Effector memory CD8-positive, alpha-beta T cell (primary cell): ENCODE results near the gene SLPI.

Source experiments
- ATAC-seq: fragments of 150-1000 bp; cut with Tn5 transposase; replicated peaks from 2 replicates; pipeline ENCODE4 v1.10.0; 2021; ENCODE audit warnings: mild to moderate bottlenecking, moderate library complexity
- DNase-seq, 3 experiments: peaks; one replicate each; pipeline ENCODE4 v3.0.0; 2021
- H3K27ac Mint-ChIP-seq, 2 donors: one replicate each; pipeline ENCODE4 v1.8.0; 2022; ENCODE audit warnings: mild to moderate bottlenecking in 2 of 2, mixed read lengths in 2 of 2, moderate library complexity in 2 of 2
- H3K27me3 Mint-ChIP-seq, 2 donors: one replicate each; pipeline ENCODE4 v1.8.0; 2022; ENCODE audit warnings: mixed read lengths in 2 of 2
- H3K36me3 Mint-ChIP-seq: one replicate; pipeline ENCODE4 v1.8.0; 2022; ENCODE audit warnings: mild to moderate bottlenecking, moderate library complexity, mixed read lengths; ENCODE audit not compliant: insufficient read depth
- H3K4me1 Mint-ChIP-seq, 2 donors: one replicate each; pipeline ENCODE4 v1.8.0; 2022; ENCODE audit warnings: low read depth in 2 of 2, mixed read lengths in 2 of 2
- H3K4me3 Mint-ChIP-seq, 2 donors: one replicate each; pipeline ENCODE4 v1.8.0; 2022; ENCODE audit warnings: mild to moderate bottlenecking in 2 of 2, mixed read lengths in 2 of 2, moderate library complexity in 2 of 2
- H3K9me3 Mint-ChIP-seq, 2 donors: one replicate each; pipeline ENCODE4 v1.8.0; 2022; ENCODE audit warnings: mixed read lengths in 2 of 2
- total RNA-seq, 9 experiments: gene quantifications; one replicate each; lab custom pipeline; 2026; lab: John Stamatoyannopoulos, UW

Gene SLPI, protein sequence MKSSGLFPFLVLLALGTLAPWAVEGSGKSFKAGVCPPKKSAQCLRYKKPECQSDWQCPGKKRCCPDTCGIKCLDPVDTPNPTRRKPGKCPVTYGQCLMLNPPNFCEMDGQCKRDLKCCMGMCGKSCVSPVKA
- 0 to 0.19 (median 0) reads per million in 9 experiments for total RNA-seq

- H3K4me1 Mint-ChIP-seq, result no peaks in the 10 kb centered on the region
- H3K4me3 Mint-ChIP-seq, result no peak within 1 kb of the TSS
- H3K9me3 Mint-ChIP-seq, result no peaks in the 10 kb centered on the region
- H3K27me3 Mint-ChIP-seq, result peaks cover 70 to 72% of the 10 kb centered on the region in 2 donors
- ATAC-seq (no peak), DNase-seq (no peak)
- H3K27ac Mint-ChIP-seq, result no peak within 1 kb of the TSS
- H3K36me3 Mint-ChIP-seq, result no peaks in the 10 kb centered on the region
These were observed at the start of gene SLPI for GRCh38 chr20:45254383-45255262. Gene SLPI (minus strand): TSS chr20:45254564. CDS start chr20:45254543, 21 bp downstream.

- no peaks in the 10 kb centered on the region for H3K36me3 Mint-ChIP-seq
- H3K27ac Mint-ChIP-seq, result no peak overlapping the region
- H3K27me3 Mint-ChIP-seq, result peaks cover 36 to 60% of the 10 kb centered on the region in 2 donors
- ATAC-seq (no peak), DNase-seq (no peak)
- no peaks in the 10 kb centered on the region for H3K9me3 Mint-ChIP-seq
- H3K4me3 Mint-ChIP-seq, result no peak overlapping the region
- peaks cover 0 to 2% of the 10 kb centered on the region in 2 donors for H3K4me1 Mint-ChIP-seq
These were observed 49.5 kb upstream of the SLPI start for GRCh38 chr20:45303586-45304463.

GRCh38 chr20:45301824-45302271, 47.5 kb upstream of the SLPI start:
- no peak for ATAC-seq
- H3K27ac Mint-ChIP-seq, result no peak overlapping the region

GRCh38 chr20:45300961-45301360, 46.6 kb upstream of the SLPI start:
- H3K27me3 Mint-ChIP-seq, result peaks cover 37 to 66% of the 10 kb centered on the region in 2 donors
- H3K36me3 Mint-ChIP-seq, result no peaks in the 10 kb centered on the region
- no peak overlapping the region for H3K4me3 Mint-ChIP-seq
- H3K9me3 Mint-ChIP-seq, result no peaks in the 10 kb centered on the region
- peak; percentile 68 for ATAC-seq
- H3K27ac Mint-ChIP-seq, result no peak overlapping the region
- peak in 1 of 3 experiments; percentile 15 for DNase-seq
- H3K4me1 Mint-ChIP-seq, result peaks cover 0 to 2% of the 10 kb centered on the region in 2 donors

More at GRCh38 chr20:45301824-45302271, 47.5 kb upstream of the SLPI start:
- peaks cover 29 to 58% of the 10 kb centered on the region in 2 donors for H3K27me3 Mint-ChIP-seq
- H3K4me3 Mint-ChIP-seq, result no peak overlapping the region
- peaks cover 0 to 2% of the 10 kb centered on the region in 2 donors for H3K4me1 Mint-ChIP-seq
- H3K9me3 Mint-ChIP-seq, result no peaks in the 10 kb centered on the region
- no peak for DNase-seq
- H3K36me3 Mint-ChIP-seq, result no peaks in the 10 kb centered on the region

DNA sequence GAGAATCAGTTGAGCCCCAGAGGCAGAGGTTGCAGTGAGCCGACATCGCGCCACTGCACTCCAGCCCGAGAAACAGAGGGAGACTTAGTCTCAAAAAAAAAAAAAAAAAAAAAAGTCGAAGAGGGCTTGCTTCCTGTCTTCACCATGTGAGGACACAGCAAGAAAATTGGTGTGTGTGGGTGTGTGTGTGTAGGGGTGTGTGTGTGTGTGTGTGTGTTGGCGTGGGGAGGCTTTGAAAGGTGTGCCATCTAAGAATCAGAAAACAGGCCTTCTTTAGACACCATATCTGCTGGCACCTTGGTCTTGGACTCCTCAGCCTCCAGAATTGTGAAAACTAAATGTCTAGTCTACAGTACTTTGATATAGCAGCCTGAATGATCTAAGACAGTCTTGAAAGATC, 45.4 kb upstream of the SLPI start:
- Mint-ChIP-seq H3K9me3 (no peaks in the 10 kb centered on the region), H3K27me3 (peaks cover 29 to 55% of the 10 kb centered on the region in 2 donors), H3K4me1 (peaks cover 0 to 2% of the 10 kb centered on the region in 2 donors), H3K36me3 (no peaks in the 10 kb centered on the region), H3K4me3 (no peak overlapping the region), H3K27ac (no peak overlapping the region)
- no peak for DNase-seq
- ATAC-seq, result no peak

DNA sequence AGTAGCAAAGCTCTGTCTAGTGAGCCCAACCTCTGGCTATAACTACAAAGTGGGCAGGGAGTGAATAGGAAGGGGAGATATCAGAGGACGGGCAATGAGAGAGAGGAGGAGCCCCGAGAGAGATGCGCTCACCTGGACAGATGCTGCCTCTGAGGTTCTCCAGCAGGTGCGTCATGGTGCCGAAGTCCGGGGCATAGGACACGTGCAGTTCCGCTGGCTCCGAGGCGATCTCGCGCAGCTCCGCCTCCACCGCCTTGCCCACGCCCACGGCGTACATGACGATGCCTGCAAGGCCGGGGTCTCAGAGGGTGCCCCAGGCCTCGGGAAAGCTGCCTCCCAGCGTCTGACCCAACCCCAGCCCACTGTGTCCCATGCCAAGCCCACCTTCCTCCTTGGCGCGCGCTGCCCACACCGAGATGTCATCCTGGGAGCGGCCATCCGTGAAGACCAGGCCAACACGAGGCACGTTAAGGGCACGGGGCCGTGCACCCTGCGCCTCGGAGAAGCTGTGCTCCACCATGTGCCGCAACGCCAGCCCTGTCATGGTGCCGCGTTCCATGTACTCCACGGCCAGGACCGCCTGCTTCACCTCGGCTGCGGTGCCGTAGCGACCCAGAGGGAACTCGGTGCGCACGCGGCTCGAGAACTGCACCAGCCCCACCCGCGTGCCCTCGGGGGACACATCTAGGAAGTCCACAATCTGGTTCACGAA, 43.6 kb upstream of the SLPI start:
- ATAC-seq, result no peak
- peaks cover 3 to 7% of the 10 kb centered on the region in 2 donors for H3K4me1 Mint-ChIP-seq
- H3K9me3 Mint-ChIP-seq, result no peaks in the 10 kb centered on the region
- H3K27ac Mint-ChIP-seq, result peak overlapping the region in 1 of 2 donors; percentile 47
- peaks cover 21 to 50% of the 10 kb centered on the region in 2 donors for H3K27me3 Mint-ChIP-seq
- DNase-seq, result no peak
- no peak overlapping the region for H3K4me3 Mint-ChIP-seq
- H3K36me3 Mint-ChIP-seq, result no peaks in the 10 kb centered on the region

DNA sequence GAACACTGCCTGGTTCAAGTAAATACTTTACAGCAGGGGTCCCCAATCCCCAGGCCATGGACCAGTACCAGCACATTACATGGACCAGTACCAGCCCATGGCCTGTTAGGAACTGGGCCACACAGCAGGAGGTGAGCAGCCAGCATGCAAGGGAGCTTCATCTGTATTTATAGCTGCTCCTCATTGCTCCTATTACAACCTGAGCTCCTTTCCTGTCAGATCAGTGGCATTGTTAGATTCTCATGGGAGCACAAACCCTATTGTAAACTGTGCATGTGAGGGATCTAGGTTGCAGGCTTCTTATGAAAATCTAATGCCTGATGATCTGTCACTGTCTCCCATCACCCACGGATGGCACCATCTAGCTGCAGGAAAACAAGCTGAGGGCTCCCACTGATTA, 40.3 kb upstream of the SLPI start:
- Mint-ChIP-seq H3K9me3 (no peaks in the 10 kb centered on the region), H3K36me3 (no peaks in the 10 kb centered on the region), H3K4me3 (no peak overlapping the region), H3K27ac (no peak overlapping the region), H3K27me3 (peaks cover 20 to 76% of the 10 kb centered on the region in 2 donors), H3K4me1 (peaks cover 3 to 15% of the 10 kb centered on the region in 2 donors)
- DNase-seq (no peak), ATAC-seq (no peak)

DNA sequence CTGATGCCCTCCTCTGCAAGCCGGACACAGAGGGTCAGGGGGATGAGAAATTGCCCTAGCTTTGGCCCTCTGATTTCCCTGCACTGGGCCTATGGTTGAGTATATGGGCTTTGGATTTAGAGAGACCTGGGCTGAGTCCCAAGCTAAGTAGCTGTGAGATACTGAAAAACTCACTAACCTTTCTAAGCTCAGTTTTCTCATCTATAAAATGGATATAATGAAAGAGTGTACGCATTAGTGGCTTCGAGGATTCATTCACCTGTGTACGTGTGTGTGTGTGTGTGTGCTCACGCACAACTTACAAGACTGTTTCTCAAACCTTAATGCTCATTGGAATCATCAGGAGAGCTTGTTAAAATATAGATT, 39.6 kb upstream of the SLPI start:
- Mint-ChIP-seq H3K27ac (no peak overlapping the region), H3K36me3 (no peaks in the 10 kb centered on the region), H3K9me3 (no peaks in the 10 kb centered on the region), H3K27me3 (peaks cover 19 to 74% of the 10 kb centered on the region in 2 donors), H3K4me3 (peak overlapping the region; percentile 66 to 75), H3K4me1 (peaks cover 3 to 15% of the 10 kb centered on the region in 2 donors)
- ATAC-seq, result no peak
- no peak for DNase-seq

- H3K36me3 Mint-ChIP-seq, result no peaks in the 10 kb centered on the region
- DNase-seq, result peak; percentile 80 to 84 (median 81)
- H3K27ac Mint-ChIP-seq, result no peak overlapping the region
- H3K27me3 Mint-ChIP-seq, result peaks cover 26 to 74% of the 10 kb centered on the region in 2 donors
- peak overlapping the region; percentile 66 to 75 for H3K4me3 Mint-ChIP-seq
- H3K4me1 Mint-ChIP-seq, result peaks cover 3 to 15% of the 10 kb centered on the region in 2 donors
- peak; percentile 92 for ATAC-seq
- H3K9me3 Mint-ChIP-seq, result no peaks in the 10 kb centered on the region
These were observed 39.0 kb upstream of the SLPI start for GRCh38 chr20:45293041-45294002.

DNA sequence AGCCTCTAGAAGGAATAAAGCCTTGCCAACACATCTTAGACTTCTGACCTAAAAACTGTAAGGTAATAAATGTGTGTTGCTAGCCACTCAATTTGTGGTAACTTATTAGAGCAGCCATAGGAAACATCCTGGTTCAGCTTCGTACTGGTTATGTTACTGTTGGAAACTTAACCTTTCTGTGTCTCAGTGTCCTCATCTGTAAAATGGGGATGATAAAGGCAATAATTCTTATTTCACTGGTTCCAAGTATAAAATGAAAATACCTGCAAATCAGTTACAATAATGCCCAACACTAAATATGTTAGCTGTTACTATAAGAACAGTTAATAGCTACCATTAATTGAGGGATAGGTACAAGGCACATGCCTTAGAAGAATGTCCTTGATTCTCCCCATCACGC, 38.0 kb upstream of the SLPI start:
- peaks cover 3 to 15% of the 10 kb centered on the region in 2 donors for H3K4me1 Mint-ChIP-seq
- no peak for DNase-seq
- H3K27me3 Mint-ChIP-seq, result peaks cover 32 to 74% of the 10 kb centered on the region in 2 donors
- ATAC-seq, result no peak
- no peaks in the 10 kb centered on the region for H3K9me3 Mint-ChIP-seq
- no peaks in the 10 kb centered on the region for H3K36me3 Mint-ChIP-seq
- no peak overlapping the region for H3K27ac Mint-ChIP-seq
- peak overlapping the region in 1 of 2 donors; percentile 34 for H3K4me3 Mint-ChIP-seq

GRCh38 chr20:45291526-45291925, 37.2 kb upstream of the SLPI start:
- Mint-ChIP-seq H3K9me3 (no peaks in the 10 kb centered on the region), H3K27me3 (peaks cover 37 to 75% of the 10 kb centered on the region in 2 donors), H3K36me3 (no peaks in the 10 kb centered on the region), H3K4me1 (peaks cover 3 to 15% of the 10 kb centered on the region in 2 donors), H3K27ac (no peak overlapping the region), H3K4me3 (no peak overlapping the region)
- no peak for ATAC-seq
- DNase-seq, result no peak
